ENCODE data around the gene INSC.

INSC gene

DNA sequence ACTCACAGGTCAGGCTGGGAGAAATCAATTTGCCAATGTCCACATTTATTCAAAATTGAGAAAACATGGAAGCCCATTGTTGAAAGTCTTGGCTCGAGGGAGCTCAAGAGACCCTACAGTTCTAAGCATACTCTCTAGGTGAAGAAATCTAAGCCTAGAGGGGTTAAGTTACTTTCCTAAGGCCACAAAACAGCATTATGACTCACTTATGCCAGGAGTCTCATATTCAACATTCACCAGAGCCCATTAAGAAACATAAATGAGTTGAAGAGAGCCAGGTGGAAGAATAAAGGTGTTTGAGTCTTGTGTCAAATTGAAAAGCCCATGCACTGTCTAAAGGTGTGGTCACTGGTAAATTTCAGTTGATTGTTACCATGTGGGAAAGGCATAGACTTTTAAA is 108.1 kb downstream of the INSC start:
- DNase-seq (ENCODE audit: low spot score): no peak

DNA sequence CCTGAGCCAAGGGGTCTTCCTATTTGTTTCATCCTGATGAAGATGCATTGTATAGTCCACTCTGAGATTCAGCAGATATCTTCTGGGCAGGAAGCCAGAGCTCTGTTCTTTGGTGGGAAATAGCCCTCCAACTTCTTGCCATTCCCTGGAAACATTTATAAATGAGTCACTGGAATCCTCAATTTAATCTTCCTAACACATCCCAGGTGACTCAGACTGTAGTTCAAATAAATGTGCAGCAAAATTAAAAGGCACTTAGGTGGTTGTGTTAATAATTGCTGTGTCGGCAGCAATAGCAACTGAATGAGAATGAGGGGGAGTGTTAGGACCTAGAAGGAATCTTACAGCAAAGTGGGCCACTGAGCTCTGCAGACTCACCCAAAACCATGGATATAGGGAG is 108.6 kb downstream of the INSC start:
- DNase-seq (ENCODE audit: low spot score): no peak

DNA sequence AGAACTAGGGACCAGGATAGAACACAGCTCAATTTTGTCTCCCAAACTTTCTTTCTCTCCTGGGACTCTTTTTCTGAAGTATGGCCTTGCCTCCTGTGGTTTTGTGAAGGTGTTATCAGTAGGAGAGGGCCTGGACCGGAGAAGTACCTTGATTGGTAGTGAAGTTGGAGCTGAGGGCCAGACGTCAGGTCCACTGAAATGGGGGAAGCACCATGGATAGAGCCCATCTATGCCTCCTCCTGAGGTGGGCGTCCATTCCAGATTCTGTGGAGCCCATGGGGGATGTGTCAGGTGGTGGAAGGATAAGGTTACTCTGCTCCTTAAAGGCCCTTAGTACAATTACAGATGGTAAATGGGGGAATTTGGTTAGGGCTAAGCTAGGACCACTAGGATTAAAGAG is 109.7 kb downstream of the INSC start:
- DNase-seq (ENCODE audit: low spot score): no peak

DNA sequence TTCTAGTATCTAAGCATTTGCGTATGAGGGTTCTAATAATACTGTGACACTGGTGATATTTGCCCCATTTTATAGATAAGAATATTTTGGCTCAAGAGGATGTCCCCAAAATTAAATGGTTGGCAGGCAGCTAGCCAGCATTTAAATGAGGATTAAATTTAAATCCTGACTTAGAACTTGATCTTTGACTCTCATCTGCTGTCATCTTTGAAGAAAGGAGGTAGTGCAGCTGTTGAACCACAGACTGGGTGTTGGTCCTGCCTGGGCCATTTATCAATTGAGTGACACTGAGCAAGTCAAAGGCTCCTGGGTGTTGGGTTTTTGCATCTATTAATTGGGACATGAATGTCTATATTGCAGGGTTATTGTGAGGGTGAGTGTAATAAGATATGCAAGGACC is 112.3 kb downstream of the INSC start:
- DNase-seq (ENCODE audit: low spot score): no peak

DNA sequence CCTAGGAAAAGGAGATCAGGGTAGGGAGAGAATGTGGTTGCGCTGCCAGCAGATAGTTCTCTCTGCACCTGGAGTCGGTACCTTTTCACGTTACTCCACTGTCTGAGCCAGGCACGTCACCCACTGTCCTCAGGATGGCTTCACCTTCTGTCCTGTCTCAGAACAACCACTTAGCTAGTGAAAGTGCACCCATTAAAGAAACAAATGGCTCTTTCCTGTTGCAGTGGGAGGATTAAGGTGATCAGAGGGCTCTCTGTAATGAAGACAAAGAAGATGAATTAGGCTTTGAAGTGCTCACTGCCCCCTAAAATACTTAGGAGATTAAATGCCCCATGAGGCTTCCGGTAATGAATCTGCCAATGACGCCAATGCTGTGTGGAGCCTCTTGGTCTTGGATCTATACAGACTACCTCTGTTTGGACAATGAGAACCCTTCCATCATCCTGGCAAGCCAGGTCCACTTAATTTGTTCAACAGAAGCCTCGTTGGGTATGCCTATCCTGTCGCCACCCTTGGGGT is 113.7 kb downstream of the INSC start:
- DNase-seq (ENCODE audit: low spot score): no peak

DNA sequence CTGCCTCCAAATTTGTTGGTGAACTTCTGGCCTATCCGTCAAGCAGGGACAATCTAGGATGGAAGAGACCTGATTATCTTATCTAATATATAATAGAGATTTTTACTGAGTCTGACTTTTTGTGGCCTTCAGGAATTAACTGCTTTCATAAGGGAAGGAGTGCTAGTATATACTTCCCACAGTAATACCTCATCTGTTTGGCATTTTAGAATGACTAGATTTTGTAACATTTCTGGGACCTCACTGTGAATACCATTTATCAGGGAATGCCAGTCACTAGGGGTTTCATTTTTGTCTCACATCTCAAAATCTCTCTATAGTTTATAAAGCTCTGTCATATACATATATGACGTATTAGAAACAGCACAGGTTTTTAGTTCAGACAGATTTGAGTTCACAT is 114.3 kb downstream of the INSC start:
- peak; percentile 52 for DNase-seq (ENCODE audit: low spot score)

DNA sequence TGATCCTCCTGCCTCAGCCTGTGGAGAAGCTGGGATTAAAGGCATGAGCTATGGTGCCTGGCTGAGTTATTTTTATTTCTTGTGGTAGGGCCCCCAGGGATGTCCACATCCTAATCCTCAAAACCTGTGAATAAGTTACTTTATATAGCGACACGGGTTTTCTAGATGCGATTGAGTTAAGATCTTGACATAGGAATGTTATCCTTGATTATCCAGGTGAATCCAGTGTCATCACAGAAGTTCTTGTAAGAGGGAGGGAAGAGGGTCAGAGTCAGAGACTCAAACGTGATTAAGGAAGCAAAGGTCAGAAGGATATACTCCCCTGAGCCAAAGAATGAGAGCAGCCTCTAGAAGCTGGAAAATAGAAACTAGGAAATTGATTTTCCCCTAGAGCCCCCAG is 117.8 kb downstream of the INSC start:
- DNase-seq (ENCODE audit: low spot score): no peak

DNA sequence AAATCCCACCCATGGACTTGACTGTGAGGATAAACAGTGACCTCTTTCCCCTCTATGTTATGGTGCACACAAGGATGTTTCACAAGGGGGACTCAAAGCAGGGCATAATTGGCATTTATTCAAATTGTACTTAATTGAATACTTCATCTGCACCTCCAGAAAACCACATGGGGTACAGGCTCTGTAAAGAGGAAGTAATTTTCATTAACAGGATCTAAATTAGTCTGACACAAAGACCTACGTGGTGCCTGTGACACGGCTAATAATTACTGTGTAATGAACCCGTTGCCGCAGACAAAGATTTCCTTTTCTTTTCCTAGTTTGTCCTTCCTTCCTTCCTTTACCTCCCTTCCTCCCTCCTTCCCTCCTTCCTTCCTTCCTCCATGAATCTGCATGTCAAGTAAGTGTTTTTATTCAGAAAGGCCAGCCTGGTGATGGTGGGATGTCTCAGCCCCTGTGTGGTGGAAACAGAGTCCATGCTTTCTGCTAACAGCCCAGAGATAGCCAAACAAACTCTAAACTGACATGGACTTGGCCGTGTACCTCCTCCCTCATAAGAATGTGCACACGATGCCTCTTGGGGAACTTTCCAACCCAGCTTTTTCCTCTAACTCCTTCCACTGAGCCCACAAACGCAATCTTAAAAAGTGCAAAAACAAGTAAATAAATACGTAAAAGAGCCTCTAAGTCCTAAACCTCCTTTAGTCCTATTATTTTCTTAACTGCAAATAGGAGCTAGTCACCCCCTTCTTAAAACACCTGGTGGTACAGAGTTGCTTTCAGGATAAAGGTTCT is 118.8 kb downstream of the INSC start:
- DNase-seq (ENCODE audit: low spot score): no peak

DNA sequence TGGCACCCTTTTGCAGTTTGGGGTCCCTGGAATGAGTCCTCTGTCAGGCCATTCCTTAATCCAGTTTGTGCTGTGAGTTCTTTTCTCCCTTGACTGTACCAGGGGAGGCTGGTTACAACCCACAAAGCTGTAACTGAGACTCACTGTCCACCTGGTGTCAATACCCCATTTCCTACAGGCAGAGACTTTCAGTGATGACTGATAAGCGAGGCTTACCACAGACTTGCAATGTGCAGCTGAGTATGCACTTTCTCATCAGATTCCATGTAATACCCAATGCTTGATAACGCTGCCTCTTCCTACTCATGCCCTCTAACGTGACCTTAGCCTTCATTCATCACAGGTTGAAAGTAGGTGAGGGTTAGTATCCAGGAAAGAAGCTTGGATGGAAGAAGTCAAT is 120.1 kb downstream of the INSC start:
- DNase-seq (ENCODE audit: low spot score): no peak

DNA sequence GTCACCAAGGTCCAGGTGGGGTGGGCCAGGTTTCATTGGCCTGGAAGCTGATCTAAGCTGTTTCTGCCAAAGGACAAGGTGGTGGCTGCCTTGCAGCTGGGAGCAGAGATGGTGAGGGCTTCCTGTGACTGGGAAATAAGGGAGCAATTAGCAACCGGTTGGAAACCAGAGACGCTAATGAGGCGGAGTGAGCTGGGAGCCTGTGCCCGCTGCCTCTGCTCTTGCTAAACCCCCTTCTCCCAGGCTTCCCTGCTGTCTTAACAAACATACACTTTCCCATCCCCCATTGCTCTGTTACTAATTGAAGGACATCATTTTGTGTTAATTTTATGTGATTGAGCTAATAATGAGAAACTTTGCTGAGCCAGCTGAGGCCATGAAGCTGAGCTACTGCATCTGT is 121.8 kb downstream of the INSC start:
- no peak for DNase-seq (ENCODE audit: low spot score)

DNA sequence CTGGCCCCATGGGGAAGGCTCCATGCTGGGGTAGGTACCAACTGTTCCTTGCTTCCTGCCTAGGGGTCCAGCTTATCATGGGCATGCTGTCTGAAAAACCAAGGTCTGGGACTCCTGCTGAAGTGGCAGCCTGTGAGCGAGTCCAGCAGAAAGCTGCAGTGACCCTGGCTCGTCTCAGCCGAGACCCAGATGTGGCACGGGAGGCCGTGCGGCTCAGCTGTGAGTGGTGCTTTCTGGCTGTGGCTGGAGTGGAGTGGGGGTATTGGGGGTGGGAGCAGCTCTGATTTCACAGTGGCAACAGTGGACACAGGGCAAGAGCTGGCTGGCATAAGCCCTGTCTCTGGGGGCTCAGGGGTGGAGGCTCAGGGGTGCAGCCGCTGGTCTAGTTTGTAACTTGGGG is 124.1 kb downstream of the INSC start:
- no peak for DNase-seq (ENCODE audit: low spot score)

DNA sequence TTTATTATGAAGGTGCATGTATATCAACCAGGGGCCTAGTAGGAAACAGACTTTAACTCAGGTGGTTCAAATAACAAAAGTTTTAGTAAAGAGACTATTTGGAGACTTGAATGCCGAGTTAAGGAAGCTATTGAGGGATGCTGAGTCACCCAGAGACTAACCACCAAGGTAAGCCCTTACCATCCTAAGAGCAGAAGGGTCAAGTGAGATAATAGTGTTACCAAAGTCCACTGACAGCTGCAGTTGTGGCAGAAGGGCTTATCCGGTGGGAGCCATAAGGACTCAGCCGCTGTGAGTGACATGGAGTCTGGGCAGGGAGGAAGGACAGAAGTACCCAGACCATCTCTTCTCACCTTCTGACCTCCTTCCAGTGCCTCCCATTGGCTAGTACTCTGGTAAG is 134.0 kb downstream of the INSC start:
- no peak for DNase-seq (ENCODE audit: low spot score)

DNA sequence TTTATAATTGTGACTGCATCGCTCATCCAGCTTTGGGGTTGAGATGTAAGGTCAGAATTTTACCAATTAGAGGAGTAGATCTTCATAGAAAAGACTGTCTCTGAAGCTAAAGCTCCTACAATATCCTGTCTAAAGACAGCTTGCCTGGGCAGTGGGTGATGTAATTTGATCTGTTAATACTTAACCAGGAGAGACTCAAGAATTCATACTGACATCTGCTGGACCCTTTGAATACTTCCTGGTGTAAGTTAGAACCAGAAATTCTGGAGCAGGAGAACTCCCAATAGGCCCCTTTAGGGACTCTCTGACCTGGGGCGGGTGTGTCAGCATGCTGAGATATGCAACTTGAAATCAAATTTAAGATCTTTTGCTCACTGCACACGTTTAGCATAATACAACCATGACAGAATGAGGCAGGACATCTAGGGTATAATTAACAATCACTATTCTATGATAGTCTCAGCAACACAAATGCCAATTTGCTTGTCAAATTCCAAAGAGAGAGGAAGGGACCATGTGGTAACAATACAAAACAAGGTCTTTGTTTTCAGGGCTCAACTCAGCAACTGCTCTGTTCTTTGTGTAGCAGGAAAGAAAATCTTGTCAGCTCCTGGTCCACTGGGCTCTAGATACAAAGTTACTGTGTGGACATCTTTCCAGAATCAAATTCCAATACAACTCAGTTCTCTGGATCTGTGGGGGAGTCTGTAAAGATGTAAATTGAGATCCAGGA is 143.9 kb downstream of the INSC start:
- DNase-seq (ENCODE audit: low spot score): peak; percentile 14

DNA sequence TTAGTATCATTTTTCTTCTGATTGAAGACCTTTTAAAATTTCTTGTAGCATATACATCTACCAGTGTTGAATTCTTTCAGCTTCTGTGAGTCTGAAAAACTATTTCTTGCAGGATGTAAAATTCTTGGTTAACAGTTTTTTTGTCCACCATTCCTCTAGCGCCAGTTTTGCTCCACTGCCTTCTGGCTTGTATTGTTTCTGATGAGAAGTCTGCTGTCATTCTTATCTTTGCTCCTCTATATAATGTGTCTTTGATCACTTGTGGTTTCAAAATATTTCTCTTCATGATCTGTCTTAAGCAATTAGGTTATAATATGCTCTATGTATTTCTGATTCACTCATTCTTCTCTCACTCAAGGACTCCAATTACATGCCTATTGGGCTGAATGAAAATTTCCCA is 152.3 kb downstream of the INSC start:
- no peak for DNase-seq (ENCODE audit: low spot score)

DNA sequence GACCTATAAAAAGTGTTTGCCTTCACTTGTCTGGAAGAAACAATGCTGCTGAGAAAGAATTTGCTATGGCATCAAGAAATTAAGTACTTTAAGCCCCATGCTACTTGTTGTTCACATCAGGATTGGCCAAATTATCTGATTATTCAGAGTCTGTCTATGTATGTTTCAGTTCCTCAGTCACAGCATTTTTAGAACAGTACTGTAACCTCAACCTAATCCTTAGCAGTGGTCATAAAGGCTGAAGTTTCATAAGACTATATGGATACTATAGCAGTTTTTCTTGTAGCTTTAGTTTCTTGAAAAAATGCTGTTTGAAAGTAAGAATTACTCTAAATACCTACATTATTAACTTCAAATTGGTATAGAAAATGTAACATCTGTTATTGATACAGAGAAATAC is 153.9 kb downstream of the INSC start:
- DNase-seq (ENCODE audit: low spot score): no peak

DNA sequence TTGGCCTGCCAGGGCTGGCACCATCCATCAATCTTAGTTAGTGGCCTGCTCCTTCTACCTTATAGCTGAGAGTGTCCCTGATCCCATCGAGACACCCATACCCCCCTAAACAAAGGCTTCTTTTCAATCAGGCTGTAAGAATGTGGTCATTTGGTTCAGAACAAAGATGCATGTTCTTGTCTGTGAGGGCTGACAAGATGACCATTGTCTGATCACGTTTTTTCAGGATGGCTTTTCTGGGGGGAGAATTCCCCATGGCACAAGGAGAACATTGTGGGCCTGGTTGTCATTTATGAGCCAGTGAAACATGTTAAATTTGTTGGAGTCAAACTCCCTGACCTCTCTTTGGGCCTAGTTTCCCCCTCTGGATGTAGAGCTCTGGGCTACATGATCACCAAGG is 160.4 kb downstream of the INSC start:
- no peak for DNase-seq (ENCODE audit: low spot score)

DNA sequence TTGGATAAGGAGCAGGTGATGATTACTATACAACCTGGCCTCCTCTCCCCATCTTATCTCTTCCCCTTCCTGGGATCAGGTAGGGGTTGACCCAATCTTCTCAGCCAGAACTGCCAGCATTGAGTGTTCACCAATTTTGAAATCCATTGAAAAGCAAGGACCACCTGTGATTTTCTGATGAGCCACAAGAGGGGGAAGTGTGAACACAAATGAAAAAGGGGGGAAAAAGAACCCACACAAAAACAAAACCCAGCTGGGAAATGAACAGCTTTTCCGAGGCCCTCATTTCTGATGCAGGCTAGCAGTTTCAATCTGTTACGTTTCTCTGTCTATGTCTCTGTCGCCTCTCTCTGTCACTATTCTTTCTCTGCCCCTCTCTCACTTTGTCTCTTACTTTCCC is 161.9 kb downstream of the INSC start:
- DNase-seq (ENCODE audit: low spot score): peak; percentile 8

DNA sequence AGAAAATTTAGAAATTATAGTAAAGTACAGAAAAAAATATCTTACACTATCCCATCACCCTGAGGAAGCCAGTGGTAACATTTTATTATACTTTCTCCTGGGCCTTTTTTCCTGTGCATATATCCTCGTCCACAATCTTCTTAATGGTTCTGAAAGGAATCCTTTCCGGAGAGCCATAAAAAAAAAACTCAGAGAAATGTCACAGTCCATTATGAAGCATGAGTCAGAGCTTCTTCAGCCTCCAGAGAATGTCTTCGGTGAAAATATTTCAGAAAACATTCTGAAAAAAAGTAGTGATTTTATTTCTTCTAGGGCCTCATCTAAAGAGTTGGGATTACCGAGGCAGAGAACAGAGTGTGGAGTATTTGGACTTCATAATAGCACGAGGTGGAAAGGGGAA is 163.4 kb downstream of the INSC start:
- peak; percentile 21 for DNase-seq (ENCODE audit: low spot score)

DNA sequence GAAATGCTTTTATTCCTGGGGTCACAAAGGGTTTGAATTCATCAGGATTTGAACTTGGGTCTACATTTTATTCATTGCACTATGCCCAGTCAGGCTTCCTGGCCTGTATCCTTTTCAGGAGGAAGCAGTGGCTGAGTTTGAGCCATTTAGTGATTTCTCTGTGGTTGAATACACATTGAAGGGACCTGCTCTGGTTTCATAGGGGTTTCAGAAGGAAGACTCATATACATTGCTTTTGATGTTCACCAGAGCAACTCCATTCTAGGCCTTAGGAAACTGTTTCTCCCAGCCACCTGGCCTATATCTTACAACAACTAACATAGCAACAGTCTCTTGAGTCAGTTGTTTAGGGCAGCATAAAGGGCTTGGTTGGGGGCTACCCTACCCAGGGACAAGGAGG is 165.7 kb downstream of the INSC start:
- DNase-seq (ENCODE audit: low spot score): no peak

DNA sequence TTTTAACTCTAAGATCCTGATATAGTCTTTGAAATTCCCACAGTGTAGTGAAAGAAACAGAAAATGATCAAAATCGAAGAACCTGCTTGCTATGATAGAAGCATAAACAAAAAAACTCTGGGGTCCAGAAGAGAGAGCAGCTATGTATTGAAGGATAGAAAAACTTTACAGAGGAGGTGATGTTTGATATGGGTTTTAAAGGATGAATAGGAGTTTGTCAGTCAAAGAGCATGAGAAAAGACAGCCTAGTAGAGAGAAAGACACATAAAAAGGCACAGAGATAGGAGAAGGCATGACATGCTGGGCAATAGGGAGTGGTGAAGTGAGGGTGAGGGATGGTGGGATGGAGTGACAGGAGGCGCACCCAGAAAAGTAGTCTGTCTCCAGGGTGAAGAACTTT is 168.0 kb downstream of the INSC start:
- no peak for DNase-seq (ENCODE audit: low spot score)

DNA sequence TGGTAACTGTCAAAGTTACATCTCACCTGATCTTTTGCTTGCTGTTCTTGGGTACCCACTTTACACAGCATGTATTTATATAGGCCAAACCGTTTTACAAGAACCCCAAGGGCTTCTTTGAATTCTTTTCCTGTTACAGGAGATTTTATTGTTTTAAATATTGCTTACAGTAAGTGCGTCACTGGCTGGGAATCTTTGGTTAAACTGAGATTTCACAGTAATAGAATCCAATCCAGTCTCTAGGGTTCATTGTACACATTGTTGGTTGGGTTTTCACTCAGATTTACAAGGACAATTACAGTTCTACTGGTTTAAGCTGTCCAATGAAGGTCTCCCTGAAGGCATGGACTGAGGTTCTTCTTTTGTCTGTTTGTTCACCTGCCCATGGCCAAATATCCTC is 171.7 kb downstream of the INSC start:
- no peak for DNase-seq (ENCODE audit: low spot score)

DNA sequence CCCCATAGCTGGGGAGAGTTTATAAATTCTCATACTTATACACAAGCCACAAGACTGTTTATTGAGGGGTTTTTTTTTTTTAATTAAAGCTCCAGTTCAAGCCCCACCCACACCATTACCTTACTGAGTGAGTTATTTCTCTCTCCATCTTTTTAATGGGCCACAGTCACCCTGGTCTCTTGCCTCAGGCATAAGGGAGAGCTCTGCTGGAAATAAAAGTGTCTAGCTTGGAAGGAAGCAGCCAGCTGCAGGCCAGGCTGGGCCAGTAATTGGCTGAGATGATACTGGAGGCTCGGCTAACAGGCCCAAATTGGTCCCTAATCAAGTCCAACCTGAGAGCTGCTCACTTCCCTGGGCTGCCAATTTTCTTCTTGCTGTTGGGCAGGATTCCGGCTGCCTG is 174.1 kb downstream of the INSC start:
- DNase-seq (ENCODE audit: low spot score): no peak

DNA sequence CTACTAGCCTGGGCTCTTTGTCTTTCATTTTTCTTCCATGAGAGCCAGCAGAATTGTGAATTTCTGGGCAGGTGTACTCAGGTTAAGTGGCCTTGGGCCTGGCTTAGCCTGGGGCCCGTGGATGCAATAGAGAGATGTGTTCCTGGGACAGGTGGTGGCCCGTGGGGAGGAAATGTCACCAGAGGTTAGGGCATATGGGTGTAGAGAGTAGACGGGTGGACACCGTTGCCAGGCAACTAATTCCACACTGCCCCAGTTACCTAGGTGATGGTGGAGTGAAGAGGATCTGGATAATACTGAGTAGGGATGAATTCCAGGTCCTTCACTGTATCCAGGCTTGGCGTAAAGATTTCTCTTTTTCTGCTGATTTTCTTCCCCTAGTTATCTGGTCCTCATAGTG is 175.0 kb downstream of the INSC start:
- no peak for DNase-seq (ENCODE audit: low spot score)

DNA sequence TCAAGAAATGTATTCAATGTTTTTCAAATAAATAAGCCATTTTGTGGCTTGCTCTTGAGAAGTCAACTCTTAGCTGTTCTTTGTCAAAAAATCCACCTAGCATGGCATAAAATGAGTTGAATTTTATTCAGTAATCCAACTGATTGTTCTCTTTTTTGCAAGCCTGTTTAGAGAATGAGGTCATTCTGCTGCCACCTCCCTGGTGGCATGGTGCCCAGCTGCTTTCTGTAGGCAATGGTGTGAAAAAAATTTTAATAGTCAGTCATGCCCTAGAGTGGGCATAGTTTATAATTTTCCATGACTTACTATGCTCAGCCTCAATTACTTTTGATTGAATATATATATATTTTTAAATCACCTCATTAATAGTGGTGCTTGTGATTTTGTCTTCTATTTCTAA is 177.2 kb downstream of the INSC start:
- no peak for DNase-seq (ENCODE audit: low spot score)

Measured in AG08396 (cell line).